ENCODE measurements around the gene SLC13A3.
A peak's percentile ranks its signal among the peaks of the same experiment; 100 is the strongest.

The SLC13A3 gene

GRCh38 chr20:46651091-46651962 is at the start of gene SLC13A3:
TSS of gene SLC13A3 (minus strand) at chr20:46651459. CDS start at chr20:46651421, 38 bp downstream.
- DNase-seq: no peak

GRCh38 chr20:46701057-46701456 is 49.8 kb upstream of the SLC13A3 start:
- DNase-seq: no peak

GRCh38 chr20:46700481-46700880 is 49.2 kb upstream of the SLC13A3 start:
- DNase-seq: no peak

- DNase-seq: no peak
Measured at GRCh38 chr20:46699651-46700359, 48.5 kb upstream of the SLC13A3 start.

- no peak for DNase-seq
Measured at GRCh38 chr20:46698788-46699187, 47.5 kb upstream of the SLC13A3 start.

- no peak for DNase-seq
Measured at GRCh38 chr20:46696791-46697279, 45.6 kb upstream of the SLC13A3 start.

GRCh38 chr20:46695892-46696291 is 44.6 kb upstream of the SLC13A3 start:
- DNase-seq: no peak

- DNase-seq: peak; percentile 29
Measured at GRCh38 chr20:46694484-46694883, 43.2 kb upstream of the SLC13A3 start.

GRCh38 chr20:46691196-46691595 is 39.9 kb upstream of the SLC13A3 start:
- no peak for DNase-seq

GRCh38 chr20:46690219-46691106 is 39.2 kb upstream of the SLC13A3 start:
- DNase-seq: no peak

GRCh38 chr20:46689754-46690085 is 38.5 kb upstream of the SLC13A3 start:
- no peak for DNase-seq

GRCh38 chr20:46689082-46689753 is 38.0 kb upstream of the SLC13A3 start, which contains the start of gene TP53RK:
TSS of gene TP53RK (minus strand) at chr20:46689444. CDS start at chr20:46689414, 30 bp downstream.
- peak; percentile 81 for DNase-seq

- no peak for DNase-seq
Measured at GRCh38 chr20:46688151-46689081, 37.2 kb upstream of the SLC13A3 start.

- DNase-seq: peak; percentile 86
Measured at GRCh38 chr20:46683939-46684750, 32.9 kb upstream of the SLC13A3 start.

- no peak for DNase-seq
Measured at GRCh38 chr20:46683668-46683938, 32.3 kb upstream of the SLC13A3 start.

- no peak for DNase-seq
Measured at GRCh38 chr20:46683011-46683667, 31.9 kb upstream of the SLC13A3 start.

- DNase-seq: no peak
Measured at GRCh38 chr20:46682063-46682821, 31.0 kb upstream of the SLC13A3 start.

- peak; percentile 66 for DNase-seq
Measured at GRCh38 chr20:46681032-46681854, 30.0 kb upstream of the SLC13A3 start.
